ENCODE measurements around the gene PXMP2.

- TF ChIP-seq, protein P1, sequence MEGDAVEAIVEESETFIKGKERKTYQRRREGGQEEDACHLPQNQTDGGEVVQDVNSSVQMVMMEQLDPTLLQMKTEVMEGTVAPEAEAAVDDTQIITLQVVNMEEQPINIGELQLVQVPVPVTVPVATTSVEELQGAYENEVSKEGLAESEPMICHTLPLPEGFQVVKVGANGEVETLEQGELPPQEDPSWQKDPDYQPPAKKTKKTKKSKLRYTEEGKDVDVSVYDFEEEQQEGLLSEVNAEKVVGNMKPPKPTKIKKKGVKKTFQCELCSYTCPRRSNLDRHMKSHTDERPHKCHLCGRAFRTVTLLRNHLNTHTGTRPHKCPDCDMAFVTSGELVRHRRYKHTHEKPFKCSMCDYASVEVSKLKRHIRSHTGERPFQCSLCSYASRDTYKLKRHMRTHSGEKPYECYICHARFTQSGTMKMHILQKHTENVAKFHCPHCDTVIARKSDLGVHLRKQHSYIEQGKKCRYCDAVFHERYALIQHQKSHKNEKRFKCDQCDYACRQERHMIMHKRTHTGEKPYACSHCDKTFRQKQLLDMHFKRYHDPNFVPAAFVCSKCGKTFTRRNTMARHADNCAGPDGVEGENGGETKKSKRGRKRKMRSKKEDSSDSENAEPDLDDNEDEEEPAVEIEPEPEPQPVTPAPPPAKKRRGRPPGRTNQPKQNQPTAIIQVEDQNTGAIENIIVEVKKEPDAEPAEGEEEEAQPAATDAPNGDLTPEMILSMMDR (IDR thresholded peaks at IDR 0.05) = no peak
- no peak for TF ChIP-seq POLR2A (IDR thresholded peaks at IDR 0.05)
Measured at GRCh38 chr12:132675757-132676432, 11.5 kb upstream of the PXMP2 start.

Data from uterus (tissue), 2 donors.